WTC11 (cell line): ENCODE data around the gene CEP131. TPM values are rescaled to one million over a fixed set of nuclear protein-coding genes. Genes with fewer than 3 reads are reported as not detected.

Experiments used
- ATAC-seq: fragments of 200-7000 bp; cut with Tn5 transposase; 2 replicates; pipeline ENCODE4 v1.10.0; 2021; ENCODE audit warnings: mild to moderate bottlenecking, moderate library complexity
- CTCF ChIA-PET: fragments of 300-600 bp; sonication (Branson Sonifier 250); formaldehyde crosslinking; loops from one replicate; lab custom pipeline; 2021; ENCODE audit warnings: antibody characterized with exemption; lab: Charles Lee
- POLR2A ChIA-PET: fragments of 350-600 bp; sonication (Branson Sonifier 250); formaldehyde crosslinking; loops from one replicate; lab custom pipeline; 2021; ENCODE audit warnings: antibody characterized with exemption; lab: Charles Lee
- DNase-seq: peaks from one replicate; pipeline ENCODE4 v3.0.0; 2021; ENCODE audit warnings: low spot score
- H3K27ac Mint-ChIP-seq: 2 replicates; pipeline ENCODE4 v1.8.0; 2021; ENCODE audit warnings: mixed read lengths
- H3K27me3 Mint-ChIP-seq: 2 replicates; pipeline ENCODE4 v1.8.0; 2021; ENCODE audit warnings: low read depth, mild to moderate bottlenecking, moderate library complexity, mixed read lengths
- H3K36me3 Mint-ChIP-seq: 2 replicates; pipeline ENCODE4 v1.8.0; 2021; ENCODE audit warnings: mixed read lengths
- H3K4me1 Mint-ChIP-seq: 2 replicates; pipeline ENCODE4 v1.8.0; 2022; ENCODE audit warnings: mixed read lengths
- H3K4me3 Mint-ChIP-seq: 2 replicates; pipeline ENCODE4 v1.8.0; 2021; ENCODE audit warnings: mild to moderate bottlenecking, moderate library complexity, mixed read lengths
- H3K9me3 Mint-ChIP-seq: 2 replicates; pipeline ENCODE4 v1.8.0; 2021; ENCODE audit warnings: mixed read lengths
- CBFB ChIP-seq: sonication (generic); formaldehyde crosslinking; IDR thresholded peaks from 2 replicates; pipeline ENCODE4 v1.8.1; 2022; ENCODE audit warnings: mild to moderate bottlenecking, low read depth, missing genetic modification reagents
- EMX1 ChIP-seq: fragments of 250-450 bp; sonication (Bioruptor Pico); IDR thresholded peaks from 2 replicates; pipeline ENCODE4 v1.8.0; 2021; ENCODE audit warnings: mild to moderate bottlenecking
- ESRRA ChIP-seq: sonication (generic); formaldehyde crosslinking; IDR thresholded peaks from 2 replicates; pipeline ENCODE4 v1.8.1; 2022; ENCODE audit warnings: mild to moderate bottlenecking, missing genetic modification reagents, borderline replicate concordance
- NFATC4 ChIP-seq: fragments of 250-450 bp; sonication (Bioruptor Pico); IDR thresholded peaks from 2 replicates; pipeline ENCODE4 v1.9.0; 2021; ENCODE audit warnings: mild to moderate bottlenecking
- NR3C1 ChIP-seq: sonication (generic); formaldehyde crosslinking; conservative IDR thresholded peaks from 2 replicates; pipeline ENCODE4 v1.8.1; 2023; ENCODE audit warnings: low read depth, mild to moderate bottlenecking, missing genetic modification reagents
- RORB ChIP-seq: fragments of 250-450 bp; sonication (Bioruptor Pico); IDR thresholded peaks from 2 replicates; pipeline ENCODE4 v1.9.0; 2021; ENCODE audit warnings: mild to moderate bottlenecking
- SOX15 ChIP-seq: fragments of 250-450 bp; sonication (Bioruptor Pico); IDR thresholded peaks from 2 replicates; pipeline ENCODE4 v1.9.0; 2021; ENCODE audit warnings: mild to moderate bottlenecking
- TEAD1 ChIP-seq: sonication (generic); formaldehyde crosslinking; IDR thresholded peaks from 2 replicates; pipeline ENCODE4 v1.8.0; 2022; ENCODE audit warnings: mild to moderate bottlenecking, missing genetic modification reagents
- TEAD4 ChIP-seq: sonication (generic); formaldehyde crosslinking; IDR thresholded peaks from 2 replicates; pipeline ENCODE4 v1.8.0; 2022; ENCODE audit warnings: mild to moderate bottlenecking, missing genetic modification reagents
- TP53 ChIP-seq: sonication (generic); formaldehyde crosslinking; IDR thresholded peaks from 2 replicates; pipeline ENCODE4 v1.8.1; 2023; ENCODE audit warnings: mild to moderate bottlenecking, missing genetic modification reagents
- ZNF317 ChIP-seq: sonication (generic); formaldehyde crosslinking; IDR thresholded peaks from 2 replicates; pipeline ENCODE4 v1.8.1; 2023; ENCODE audit warnings: low read depth, mild to moderate bottlenecking, moderate library complexity, missing genetic modification reagents, borderline replicate concordance
- ZNF423 ChIP-seq: fragments of 250-450 bp; sonication (Bioruptor Pico); IDR thresholded peaks from 2 replicates; pipeline ENCODE4 v2.1.2; 2022; ENCODE audit warnings: mild to moderate bottlenecking, moderate library complexity
- total RNA-seq: library from RNA; stranded (reverse); gene quantifications from 3 replicates; pipeline ENCODE4 v1.2.3, GENCODE V29; 2021
- TF ChIP-seq, protein P1 (sequence below): fragments of 250-450 bp; sonication (Bioruptor Pico); IDR thresholded peaks from 2 replicates; pipeline ENCODE4 v1.9.0; 2021; ENCODE audit warnings: mild to moderate bottlenecking, borderline replicate concordance
- TF ChIP-seq, protein P2 (sequence below): sonication (generic); formaldehyde crosslinking; IDR thresholded peaks from 2 replicates; pipeline ENCODE4 v1.8.1; 2023; ENCODE audit warnings: mild to moderate bottlenecking, moderate library complexity, missing genetic modification reagents
- TF ChIP-seq, protein P3 (sequence below): sonication (generic); formaldehyde crosslinking; IDR thresholded peaks from 2 replicates; pipeline ENCODE4 v1.8.0; 2023; ENCODE audit warnings: missing genetic modification reagents
- TF ChIP-seq, protein P4 (sequence below): sonication (generic); formaldehyde crosslinking; IDR thresholded peaks from 2 replicates; pipeline ENCODE4 v1.8.1; 2022; ENCODE audit warnings: missing genetic modification reagents, borderline replicate concordance
- TF ChIP-seq, protein P5 (sequence below): sonication (generic); formaldehyde crosslinking; IDR thresholded peaks from 2 replicates; pipeline ENCODE4 v1.8.1; 2023; ENCODE audit warnings: mild to moderate bottlenecking, missing genetic modification reagents
- TF ChIP-seq, protein P6 (sequence below): sonication (generic); formaldehyde crosslinking; IDR thresholded peaks from 2 replicates; pipeline ENCODE4 v1.8.1; 2022; ENCODE audit warnings: mild to moderate bottlenecking, moderate library complexity, missing genetic modification reagents
- TF ChIP-seq, protein P7 (sequence below): fragments of 250-450 bp; sonication (Bioruptor Pico); IDR thresholded peaks from 2 replicates; pipeline ENCODE4 v2.1.2; 2022; ENCODE audit warnings: mild to moderate bottlenecking, moderate library complexity
- TF ChIP-seq, protein P8 (sequence below): sonication (generic); formaldehyde crosslinking; IDR thresholded peaks from 2 replicates; pipeline ENCODE4 v1.8.1; 2022; ENCODE audit warnings: low read depth, missing genetic modification reagents, borderline replicate concordance
- TF ChIP-seq, protein P9 (sequence below): sonication (generic); formaldehyde crosslinking; IDR thresholded peaks from 2 replicates; pipeline ENCODE4 v1.8.0; 2022; ENCODE audit warnings: mild to moderate bottlenecking, missing genetic modification reagents

Gene CEP131
- total RNA-seq, 1 experiment from 2014 or later, result 35.2 TPM

DNA sequence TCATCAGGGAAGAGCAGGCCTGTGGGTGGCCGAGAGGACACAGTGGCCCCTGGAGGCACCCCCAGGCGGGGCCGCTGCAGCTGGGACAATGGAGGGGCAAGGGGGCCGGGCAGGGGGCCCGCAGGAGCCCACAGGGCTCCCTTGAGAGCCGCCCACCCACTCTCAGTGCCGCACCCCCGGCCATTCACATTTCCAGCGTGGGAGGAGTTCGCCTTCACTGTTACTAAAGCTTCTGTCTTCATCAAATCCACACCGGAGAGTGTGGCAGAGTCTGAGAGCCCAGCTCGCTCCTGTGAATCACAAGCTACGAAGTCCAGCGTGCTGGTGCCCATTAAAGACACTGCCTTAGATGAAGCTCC, 78.4 kb downstream of the CEP131 start (continued):
- TF ChIP-seq, protein P1, sequence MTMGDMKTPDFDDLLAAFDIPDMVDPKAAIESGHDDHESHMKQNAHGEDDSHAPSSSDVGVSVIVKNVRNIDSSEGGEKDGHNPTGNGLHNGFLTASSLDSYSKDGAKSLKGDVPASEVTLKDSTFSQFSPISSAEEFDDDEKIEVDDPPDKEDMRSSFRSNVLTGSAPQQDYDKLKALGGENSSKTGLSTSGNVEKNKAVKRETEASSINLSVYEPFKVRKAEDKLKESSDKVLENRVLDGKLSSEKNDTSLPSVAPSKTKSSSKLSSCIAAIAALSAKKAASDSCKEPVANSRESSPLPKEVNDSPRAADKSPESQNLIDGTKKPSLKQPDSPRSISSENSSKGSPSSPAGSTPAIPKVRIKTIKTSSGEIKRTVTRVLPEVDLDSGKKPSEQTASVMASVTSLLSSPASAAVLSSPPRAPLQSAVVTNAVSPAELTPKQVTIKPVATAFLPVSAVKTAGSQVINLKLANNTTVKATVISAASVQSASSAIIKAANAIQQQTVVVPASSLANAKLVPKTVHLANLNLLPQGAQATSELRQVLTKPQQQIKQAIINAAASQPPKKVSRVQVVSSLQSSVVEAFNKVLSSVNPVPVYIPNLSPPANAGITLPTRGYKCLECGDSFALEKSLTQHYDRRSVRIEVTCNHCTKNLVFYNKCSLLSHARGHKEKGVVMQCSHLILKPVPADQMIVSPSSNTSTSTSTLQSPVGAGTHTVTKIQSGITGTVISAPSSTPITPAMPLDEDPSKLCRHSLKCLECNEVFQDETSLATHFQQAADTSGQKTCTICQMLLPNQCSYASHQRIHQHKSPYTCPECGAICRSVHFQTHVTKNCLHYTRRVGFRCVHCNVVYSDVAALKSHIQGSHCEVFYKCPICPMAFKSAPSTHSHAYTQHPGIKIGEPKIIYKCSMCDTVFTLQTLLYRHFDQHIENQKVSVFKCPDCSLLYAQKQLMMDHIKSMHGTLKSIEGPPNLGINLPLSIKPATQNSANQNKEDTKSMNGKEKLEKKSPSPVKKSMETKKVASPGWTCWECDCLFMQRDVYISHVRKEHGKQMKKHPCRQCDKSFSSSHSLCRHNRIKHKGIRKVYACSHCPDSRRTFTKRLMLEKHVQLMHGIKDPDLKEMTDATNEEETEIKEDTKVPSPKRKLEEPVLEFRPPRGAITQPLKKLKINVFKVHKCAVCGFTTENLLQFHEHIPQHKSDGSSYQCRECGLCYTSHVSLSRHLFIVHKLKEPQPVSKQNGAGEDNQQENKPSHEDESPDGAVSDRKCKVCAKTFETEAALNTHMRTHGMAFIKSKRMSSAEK (CRISPR knock-in tag), result no peak
- no peak for TF ChIP-seq SOX15
- no peak for TF ChIP-seq TEAD1 (CRISPR knock-in tag)
- TF ChIP-seq, protein P2, sequence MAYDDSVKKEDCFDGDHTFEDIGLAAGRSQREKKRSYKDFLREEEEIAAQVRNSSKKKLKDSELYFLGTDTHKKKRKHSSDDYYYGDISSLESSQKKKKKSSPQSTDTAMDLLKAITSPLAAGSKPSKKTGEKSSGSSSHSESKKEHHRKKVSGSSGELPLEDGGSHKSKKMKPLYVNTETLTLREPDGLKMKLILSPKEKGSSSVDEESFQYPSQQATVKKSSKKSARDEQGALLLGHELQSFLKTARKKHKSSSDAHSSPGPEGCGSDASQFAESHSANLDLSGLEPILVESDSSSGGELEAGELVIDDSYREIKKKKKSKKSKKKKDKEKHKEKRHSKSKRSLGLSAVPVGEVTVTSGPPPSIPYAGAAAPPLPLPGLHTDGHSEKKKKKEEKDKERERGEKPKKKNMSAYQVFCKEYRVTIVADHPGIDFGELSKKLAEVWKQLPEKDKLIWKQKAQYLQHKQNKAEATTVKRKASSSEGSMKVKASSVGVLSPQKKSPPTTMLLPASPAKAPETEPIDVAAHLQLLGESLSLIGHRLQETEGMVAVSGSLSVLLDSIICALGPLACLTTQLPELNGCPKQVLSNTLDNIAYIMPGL (CRISPR knock-in tag), result no peak
- TF ChIP-seq, protein P3, sequence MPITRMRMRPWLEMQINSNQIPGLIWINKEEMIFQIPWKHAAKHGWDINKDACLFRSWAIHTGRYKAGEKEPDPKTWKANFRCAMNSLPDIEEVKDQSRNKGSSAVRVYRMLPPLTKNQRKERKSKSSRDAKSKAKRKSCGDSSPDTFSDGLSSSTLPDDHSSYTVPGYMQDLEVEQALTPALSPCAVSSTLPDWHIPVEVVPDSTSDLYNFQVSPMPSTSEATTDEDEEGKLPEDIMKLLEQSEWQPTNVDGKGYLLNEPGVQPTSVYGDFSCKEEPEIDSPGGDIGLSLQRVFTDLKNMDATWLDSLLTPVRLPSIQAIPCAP (CRISPR knock-in tag), result no peak
- TF ChIP-seq TEAD4, result no peak
- TF ChIP-seq, protein P4, sequence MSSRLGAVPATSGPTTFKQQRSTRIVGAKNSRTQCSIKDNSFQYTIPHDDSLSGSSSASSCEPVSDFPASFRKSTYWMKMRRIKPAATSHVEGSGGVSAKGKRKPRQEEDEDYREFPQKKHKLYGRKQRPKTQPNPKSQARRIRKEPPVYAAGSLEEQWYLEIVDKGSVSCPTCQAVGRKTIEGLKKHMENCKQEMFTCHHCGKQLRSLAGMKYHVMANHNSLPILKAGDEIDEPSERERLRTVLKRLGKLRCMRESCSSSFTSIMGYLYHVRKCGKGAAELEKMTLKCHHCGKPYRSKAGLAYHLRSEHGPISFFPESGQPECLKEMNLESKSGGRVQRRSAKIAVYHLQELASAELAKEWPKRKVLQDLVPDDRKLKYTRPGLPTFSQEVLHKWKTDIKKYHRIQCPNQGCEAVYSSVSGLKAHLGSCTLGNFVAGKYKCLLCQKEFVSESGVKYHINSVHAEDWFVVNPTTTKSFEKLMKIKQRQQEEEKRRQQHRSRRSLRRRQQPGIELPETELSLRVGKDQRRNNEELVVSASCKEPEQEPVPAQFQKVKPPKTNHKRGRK (CRISPR knock-in tag), result no peak
- no peak for TF ChIP-seq EMX1
- TF ChIP-seq NR3C1 (CRISPR knock-in tag), result no peak
- TF ChIP-seq, protein P5, sequence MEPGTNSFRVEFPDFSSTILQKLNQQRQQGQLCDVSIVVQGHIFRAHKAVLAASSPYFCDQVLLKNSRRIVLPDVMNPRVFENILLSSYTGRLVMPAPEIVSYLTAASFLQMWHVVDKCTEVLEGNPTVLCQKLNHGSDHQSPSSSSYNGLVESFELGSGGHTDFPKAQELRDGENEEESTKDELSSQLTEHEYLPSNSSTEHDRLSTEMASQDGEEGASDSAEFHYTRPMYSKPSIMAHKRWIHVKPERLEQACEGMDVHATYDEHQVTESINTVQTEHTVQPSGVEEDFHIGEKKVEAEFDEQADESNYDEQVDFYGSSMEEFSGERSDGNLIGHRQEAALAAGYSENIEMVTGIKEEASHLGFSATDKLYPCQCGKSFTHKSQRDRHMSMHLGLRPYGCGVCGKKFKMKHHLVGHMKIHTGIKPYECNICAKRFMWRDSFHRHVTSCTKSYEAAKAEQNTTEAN (CRISPR knock-in tag), result no peak
- TF ChIP-seq ZNF317 (CRISPR knock-in tag), result no peak

DNA sequence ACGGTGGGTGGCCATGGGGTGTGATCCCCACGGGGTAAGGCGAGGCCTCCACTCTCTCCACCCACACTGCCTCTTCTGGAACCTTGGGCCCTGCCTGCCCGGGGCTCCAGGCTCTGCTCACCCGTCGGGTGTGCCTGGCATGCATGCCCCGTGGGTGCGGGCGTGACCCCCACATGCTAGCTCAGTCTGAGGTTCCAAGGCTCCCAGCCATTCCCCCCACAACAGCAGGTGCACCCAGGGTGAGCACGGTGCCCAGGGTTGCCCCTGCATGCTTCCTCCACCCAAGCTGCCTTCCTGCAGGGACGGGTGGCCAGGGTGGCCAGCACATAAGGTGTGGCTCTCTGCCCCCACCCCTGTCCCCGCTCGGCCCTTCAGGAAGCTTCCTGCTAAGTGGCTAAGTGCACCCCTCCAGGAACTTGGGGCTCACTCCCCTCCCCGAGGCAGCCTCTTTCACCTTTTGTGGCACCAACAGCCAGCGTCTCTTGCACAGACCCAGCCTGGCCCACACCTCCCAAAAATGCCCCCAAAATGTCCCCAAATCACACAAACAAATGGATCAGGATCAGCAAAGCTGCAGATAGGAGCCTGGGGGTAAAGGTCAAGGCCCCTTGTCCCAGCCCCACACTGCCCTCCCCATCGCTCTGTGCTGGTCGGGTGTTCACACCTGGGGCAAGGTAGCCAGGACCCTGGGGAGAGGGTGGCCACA, 78.9 kb downstream of the CEP131 start:
- no peaks in the 10 kb centered on the region for H3K27me3 Mint-ChIP-seq
- POLR2A ChIA-PET, result interaction anchor here (1.1 kb wide), 1 partner anchor 89 kb away, joined by 3 read pairs; no protein-coding TSS in a partner anchor
- DNase-seq (no peak), ATAC-seq (no peak)
- H3K36me3 Mint-ChIP-seq, result peaks cover 3% of the 10 kb centered on the region; the same call in 1 of the 2 replicates
- H3K9me3 Mint-ChIP-seq, result peaks cover 4% of the 10 kb centered on the region
- CTCF ChIA-PET, result interaction anchor here (0.9 to 2.8 kb wide), 17 partner anchors 8 to 104 kb away, joined by 3 to 18 read pairs (median 5); partner anchors contain the start of gene CEP131
- H3K4me1 Mint-ChIP-seq, result no peaks in the 10 kb centered on the region
- no peak overlapping the region for H3K27ac Mint-ChIP-seq
- H3K4me3 Mint-ChIP-seq, result no peak overlapping the region
- no peak for TF ChIP-seq TP53
- TF ChIP-seq, protein P6, sequence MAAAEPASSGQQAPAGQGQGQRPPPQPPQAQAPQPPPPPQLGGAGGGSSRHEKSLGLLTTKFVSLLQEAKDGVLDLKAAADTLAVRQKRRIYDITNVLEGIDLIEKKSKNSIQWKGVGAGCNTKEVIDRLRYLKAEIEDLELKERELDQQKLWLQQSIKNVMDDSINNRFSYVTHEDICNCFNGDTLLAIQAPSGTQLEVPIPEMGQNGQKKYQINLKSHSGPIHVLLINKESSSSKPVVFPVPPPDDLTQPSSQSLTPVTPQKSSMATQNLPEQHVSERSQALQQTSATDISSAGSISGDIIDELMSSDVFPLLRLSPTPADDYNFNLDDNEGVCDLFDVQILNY (CRISPR knock-in tag), result no peak
- no peak for TF ChIP-seq ZNF317 (CRISPR knock-in tag)
- TF ChIP-seq EMX1, result no peak
- TF ChIP-seq NFATC4 (CRISPR knock-in tag), result no peak
- TF ChIP-seq, protein P7, sequence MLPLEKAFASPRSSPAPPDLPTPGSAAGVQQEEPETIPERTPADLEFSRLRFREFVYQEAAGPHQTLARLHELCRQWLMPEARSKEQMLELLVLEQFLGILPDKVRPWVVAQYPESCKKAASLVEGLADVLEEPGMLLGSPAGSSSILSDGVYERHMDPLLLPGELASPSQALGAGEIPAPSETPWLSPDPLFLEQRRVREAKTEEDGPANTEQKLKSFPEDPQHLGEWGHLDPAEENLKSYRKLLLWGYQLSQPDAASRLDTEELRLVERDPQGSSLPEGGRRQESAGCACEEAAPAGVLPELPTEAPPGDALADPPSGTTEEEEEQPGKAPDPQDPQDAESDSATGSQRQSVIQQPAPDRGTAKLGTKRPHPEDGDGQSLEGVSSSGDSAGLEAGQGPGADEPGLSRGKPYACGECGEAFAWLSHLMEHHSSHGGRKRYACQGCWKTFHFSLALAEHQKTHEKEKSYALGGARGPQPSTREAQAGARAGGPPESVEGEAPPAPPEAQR, result no peak
- TF ChIP-seq RORB, result no peak
- TF ChIP-seq NR3C1 (CRISPR knock-in tag), result no peak
- TF ChIP-seq, protein P8, sequence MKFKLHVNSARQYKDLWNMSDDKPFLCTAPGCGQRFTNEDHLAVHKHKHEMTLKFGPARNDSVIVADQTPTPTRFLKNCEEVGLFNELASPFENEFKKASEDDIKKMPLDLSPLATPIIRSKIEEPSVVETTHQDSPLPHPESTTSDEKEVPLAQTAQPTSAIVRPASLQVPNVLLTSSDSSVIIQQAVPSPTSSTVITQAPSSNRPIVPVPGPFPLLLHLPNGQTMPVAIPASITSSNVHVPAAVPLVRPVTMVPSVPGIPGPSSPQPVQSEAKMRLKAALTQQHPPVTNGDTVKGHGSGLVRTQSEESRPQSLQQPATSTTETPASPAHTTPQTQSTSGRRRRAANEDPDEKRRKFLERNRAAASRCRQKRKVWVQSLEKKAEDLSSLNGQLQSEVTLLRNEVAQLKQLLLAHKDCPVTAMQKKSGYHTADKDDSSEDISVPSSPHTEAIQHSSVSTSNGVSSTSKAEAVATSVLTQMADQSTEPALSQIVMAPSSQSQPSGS (CRISPR knock-in tag), result no peak
- no peak for TF ChIP-seq ESRRA (CRISPR knock-in tag)
- no peak for TF ChIP-seq ZNF423 (CRISPR knock-in tag)
- TF ChIP-seq, protein P9, sequence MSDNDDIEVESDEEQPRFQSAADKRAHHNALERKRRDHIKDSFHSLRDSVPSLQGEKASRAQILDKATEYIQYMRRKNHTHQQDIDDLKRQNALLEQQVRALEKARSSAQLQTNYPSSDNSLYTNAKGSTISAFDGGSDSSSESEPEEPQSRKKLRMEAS (CRISPR knock-in tag), result no peak
- TF ChIP-seq CBFB (CRISPR knock-in tag), result no peak
